HEK293T (cell line): ENCODE measurements around the gene PHF1.
"Not testable (repeated sequence)": the region's sequence is repeated elsewhere in the genome, so short reads cannot be mapped to it uniquely, and the experiment has no call there.

ENCODE experiments used
- CTCF ChIA-PET: fragments of 350-600 bp; formaldehyde crosslinking; extraction: SDS; loops from one replicate; lab custom pipeline; 2021; ENCODE audit warnings: antibody characterized with exemption, inconsistent platforms; lab: Yijun Ruan, JAX
- POLR2A ChIA-PET: fragments of 350-600 bp; formaldehyde crosslinking; extraction: SDS; loops from one replicate; lab custom pipeline; 2020; ENCODE audit warnings: antibody characterized with exemption, inconsistent platforms; lab: Yijun Ruan, JAX
- DNase-seq: peaks from one replicate; pipeline ENCODE4 v3.0.0; 2012; ENCODE audit warnings: mixed read lengths; ENCODE audit errors: extremely low spot score
- ARNT ChIP-seq: fragments of 450-650 bp; IDR thresholded peaks from 2 replicates; pipeline ENCODE4 v1.6.1; 2017; ENCODE audit warnings: mild to moderate bottlenecking
- BHLHE40 ChIP-seq: fragments of 450-650 bp; IDR thresholded peaks from 2 replicates; pipeline ENCODE4 v1.6.1; 2016; ENCODE audit warnings: mild to moderate bottlenecking, moderate library complexity, borderline replicate concordance
- CTBP1 ChIP-seq: fragments of 450-650 bp; IDR thresholded peaks from 2 replicates; pipeline ENCODE4 v1.6.1; 2016; ENCODE audit warnings: borderline replicate concordance
- ELF4 ChIP-seq: fragments of 450-650 bp; IDR thresholded peaks from 2 replicates; pipeline ENCODE4 v1.6.1; 2017; ENCODE audit warnings: antibody characterized with exemption
- FOXA1 ChIP-seq: fragments of 450-650 bp; IDR thresholded peaks from 2 replicates; pipeline ENCODE4 v1.6.1; 2016; ENCODE audit warnings: mild to moderate bottlenecking
- FOXK2 ChIP-seq: fragments of 450-650 bp; IDR thresholded peaks from 2 replicates; pipeline ENCODE4 v1.6.1; 2016; ENCODE audit warnings: mild to moderate bottlenecking
- FOXM1 ChIP-seq: fragments of 450-650 bp; IDR thresholded peaks from 2 replicates; pipeline ENCODE4 v1.6.1; 2017; ENCODE audit warnings: mild to moderate bottlenecking, borderline replicate concordance
- HDGF ChIP-seq: fragments of 450-650 bp; IDR thresholded peaks from 2 replicates; pipeline ENCODE4 v1.6.1; 2017; ENCODE audit warnings: antibody characterized with exemption, borderline replicate concordance
- L3MBTL2 ChIP-seq: fragments of 450-650 bp; conservative IDR thresholded peaks from 2 replicates; pipeline ENCODE4 v1.6.1; 2016; ENCODE audit warnings: mild to moderate bottlenecking
- LEF1 ChIP-seq: fragments of 450-650 bp; IDR thresholded peaks from 2 replicates; pipeline ENCODE4 v1.6.1; 2017; ENCODE audit warnings: mild to moderate bottlenecking, borderline replicate concordance
- NFRKB ChIP-seq: fragments of 450-650 bp; IDR thresholded peaks from 2 replicates; pipeline ENCODE4 v1.6.1; 2016; ENCODE audit warnings: mild to moderate bottlenecking, moderate library complexity
- PKNOX1 ChIP-seq: fragments of 450-650 bp; IDR thresholded peaks from 2 replicates; pipeline ENCODE4 v1.6.1; 2016
- SP1 ChIP-seq: fragments of 450-650 bp; IDR thresholded peaks from 2 replicates; pipeline ENCODE4 v1.6.1; 2017
- SUZ12 ChIP-seq: fragments of 450-650 bp; IDR thresholded peaks from 2 replicates; pipeline ENCODE4 v1.6.1; 2016; ENCODE audit warnings: mild to moderate bottlenecking
- TARDBP ChIP-seq: fragments of 450-650 bp; IDR thresholded peaks from 2 replicates; pipeline ENCODE4 v1.6.1; 2016
- ZNF384 ChIP-seq: fragments of 450-650 bp; IDR thresholded peaks from 2 replicates; pipeline ENCODE4 v1.6.1; 2016

Gene PHF1

GRCh38 chr6:33391922-33392594 is 18.8 kb upstream of the PHF1 start:
- ChIA-PET CTCF (no interaction called here), POLR2A (interaction anchor here (0.9 to 1.4 kb wide), 3 partner anchors 9 to 34 kb away, joined by 3 to 4 read pairs (median 4); no protein-coding TSS in a partner anchor)
- DNase-seq: no peak
- no peak for TF ChIP-seq HDGF
- TF ChIP-seq NFRKB: no peak
- TF ChIP-seq PKNOX1: no peak
- no peak for TF ChIP-seq LEF1
- no peak for TF ChIP-seq ZNF384
- TF ChIP-seq FOXK2: no peak
- no peak for TF ChIP-seq CTBP1
- no peak for TF ChIP-seq ARNT
- TF ChIP-seq FOXA1: no peak
- TF ChIP-seq FOXM1: no peak
- no peak for TF ChIP-seq L3MBTL2
- TF ChIP-seq TARDBP: no peak
- TF ChIP-seq SP1: no peak
- TF ChIP-seq BHLHE40: no peak
- TF ChIP-seq SUZ12: no peak
- no peak for TF ChIP-seq ELF4

- TF ChIP-seq ZNF384 (no peak), BHLHE40 (no peak), TARDBP (no peak), SUZ12 (no peak), FOXM1 (no peak), HDGF (no peak), L3MBTL2 (no peak), CTBP1 (no peak), ARNT (no peak)
- CTCF ChIA-PET: no interaction called here
- no peak for DNase-seq
- POLR2A ChIA-PET: interaction anchor here (0.9 to 1.4 kb wide), 3 partner anchors 9 to 34 kb away, joined by 3 to 4 read pairs (median 4); no protein-coding TSS in a partner anchor
Observed at GRCh38 chr6:33392595-33392948, 18.2 kb upstream of the PHF1 start.

GRCh38 chr6:33392979-33393378 is 17.8 kb upstream of the PHF1 start:
- DNase-seq: no peak
- TF ChIP-seq BHLHE40: no peak
- TF ChIP-seq SUZ12: no peak
- no peak for TF ChIP-seq TARDBP
- no peak for TF ChIP-seq ELF4
- TF ChIP-seq FOXA1: no peak
- TF ChIP-seq ARNT: no peak
- no peak for TF ChIP-seq FOXK2
- no peak for TF ChIP-seq PKNOX1
- no peak for TF ChIP-seq ZNF384
- no peak for TF ChIP-seq HDGF
- TF ChIP-seq NFRKB: no peak
- TF ChIP-seq LEF1: no peak
- no peak for TF ChIP-seq L3MBTL2
- no peak for TF ChIP-seq CTBP1
- ChIA-PET POLR2A (interaction anchor here (0.9 to 1.4 kb wide), 2 partner anchors 14 to 33 kb away, joined by 3 to 4 read pairs; no protein-coding TSS in a partner anchor), CTCF (no interaction called here)

GRCh38 chr6:33397541-33397940 is 13.3 kb upstream of the PHF1 start:
- ChIA-PET POLR2A (interaction anchor here (1.1 kb wide), 1 partner anchor 29 kb away, joined by 3 read pairs; no protein-coding TSS in a partner anchor), CTCF (no interaction called here)
- DNase-seq: no peak
- TF ChIP-seq ELF4: no peak
- no peak for TF ChIP-seq PKNOX1
- no peak for TF ChIP-seq SP1
- TF ChIP-seq FOXA1: no peak
- no peak for TF ChIP-seq L3MBTL2
- no peak for TF ChIP-seq BHLHE40
- TF ChIP-seq SUZ12: no peak
- TF ChIP-seq FOXM1: no peak
- TF ChIP-seq FOXK2: no peak
- no peak for TF ChIP-seq CTBP1
- TF ChIP-seq ZNF384: no peak
- no peak for TF ChIP-seq TARDBP
- TF ChIP-seq ARNT: no peak

- CTCF ChIA-PET, DNase-seq: not testable (repeated sequence)
- POLR2A ChIA-PET: interaction anchor here (1.1 kb wide), 1 partner anchor 28 kb away, joined by 3 read pairs; no protein-coding TSS in a partner anchor
Observed at GRCh38 chr6:33398601-33399000, 12.2 kb upstream of the PHF1 start.

GRCh38 chr6:33399881-33400280 is 10.9 kb upstream of the PHF1 start:
- DNase-seq, POLR2A ChIA-PET: not testable (repeated sequence)
- CTCF ChIA-PET: interaction anchor here (0.6 kb wide), 1 partner anchor 179 kb away, joined by 3 read pairs; no protein-coding TSS in a partner anchor
